ENCODE data around the gene CYP2S1. TPM values are rescaled to one million over a fixed set of nuclear protein-coding genes. Genes with fewer than 3 reads are reported as not detected.

Gene CYP2S1
- total RNA-seq, 1 donor from 2014 or later, result not detected

- no peaks in the 10 kb centered on the region for H3K4me1 Mint-ChIP-seq (ENCODE audit: low read depth)
Observed at GRCh38 chr19:41156207-41156606, 36.8 kb upstream of the CYP2S1 start.

GRCh38 chr19:41159881-41160280 lies 33.1 kb upstream of the CYP2S1 start:
- no peak for TF ChIP-seq CTCF (IDR thresholded peaks at IDR 0.05)

More at GRCh38 chr19:41156207-41156606, 36.8 kb upstream of the CYP2S1 start:
- Mint-ChIP-seq H3K4me3 (ENCODE audit: unreplicated experiment) (no peak overlapping the region), H3K27me3 (ENCODE audit: low read depth) (peaks cover 13% of the 10 kb centered on the region), H3K27ac (ENCODE audit: unreplicated experiment) (no peak overlapping the region), H3K36me3 (ENCODE audit: low read depth) (no peaks in the 10 kb centered on the region), H3K9me3 (ENCODE audit: low read depth) (peaks cover 6% of the 10 kb centered on the region)
- DNase-seq (ENCODE audit: low spot score), result no peak
- peak; percentile 17 for TF ChIP-seq CTCF (IDR thresholded peaks at IDR 0.05)

DNA sequence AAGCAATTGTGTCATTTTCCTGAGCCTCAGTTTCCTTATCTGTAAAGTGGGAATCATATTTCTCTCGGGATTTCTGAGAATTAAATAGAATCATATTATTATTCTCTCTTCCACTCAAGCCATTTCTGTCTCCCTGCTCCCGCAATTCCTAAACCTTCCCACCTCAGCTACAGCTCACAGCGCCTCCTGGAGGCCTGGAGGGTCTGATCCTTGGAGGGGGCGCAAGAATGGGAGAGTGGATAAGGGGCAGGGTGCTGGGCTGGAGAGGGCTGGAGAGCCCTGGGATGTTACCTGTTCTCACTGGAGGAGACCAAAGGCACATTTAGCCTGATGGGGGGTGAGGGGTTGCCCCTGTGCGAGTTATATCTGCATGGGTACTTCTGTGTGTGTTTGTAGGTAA lies 31.1 kb upstream of the CYP2S1 start:
- Mint-ChIP-seq H3K9me3 (ENCODE audit: low read depth) (peaks cover 3% of the 10 kb centered on the region), H3K36me3 (ENCODE audit: low read depth) (no peaks in the 10 kb centered on the region), H3K27ac (ENCODE audit: unreplicated experiment) (no peak overlapping the region), H3K4me1 (ENCODE audit: low read depth) (no peaks in the 10 kb centered on the region), H3K4me3 (ENCODE audit: unreplicated experiment) (no peak overlapping the region), H3K27me3 (ENCODE audit: low read depth) (no peaks in the 10 kb centered on the region)
- no peak for DNase-seq (ENCODE audit: low spot score)
- TF ChIP-seq CTCF (IDR thresholded peaks at IDR 0.05), result peak; percentile 41

More at GRCh38 chr19:41159881-41160280, 33.1 kb upstream of the CYP2S1 start:
- Mint-ChIP-seq H3K27me3 (ENCODE audit: low read depth) (peaks cover 5% of the 10 kb centered on the region), H3K27ac (ENCODE audit: unreplicated experiment) (no peak overlapping the region), H3K4me1 (ENCODE audit: low read depth) (no peaks in the 10 kb centered on the region), H3K36me3 (ENCODE audit: low read depth) (no peaks in the 10 kb centered on the region), H3K9me3 (ENCODE audit: low read depth) (peaks cover 6% of the 10 kb centered on the region), H3K4me3 (ENCODE audit: unreplicated experiment) (no peak overlapping the region)
- no peak for DNase-seq (ENCODE audit: low spot score)

DNA sequence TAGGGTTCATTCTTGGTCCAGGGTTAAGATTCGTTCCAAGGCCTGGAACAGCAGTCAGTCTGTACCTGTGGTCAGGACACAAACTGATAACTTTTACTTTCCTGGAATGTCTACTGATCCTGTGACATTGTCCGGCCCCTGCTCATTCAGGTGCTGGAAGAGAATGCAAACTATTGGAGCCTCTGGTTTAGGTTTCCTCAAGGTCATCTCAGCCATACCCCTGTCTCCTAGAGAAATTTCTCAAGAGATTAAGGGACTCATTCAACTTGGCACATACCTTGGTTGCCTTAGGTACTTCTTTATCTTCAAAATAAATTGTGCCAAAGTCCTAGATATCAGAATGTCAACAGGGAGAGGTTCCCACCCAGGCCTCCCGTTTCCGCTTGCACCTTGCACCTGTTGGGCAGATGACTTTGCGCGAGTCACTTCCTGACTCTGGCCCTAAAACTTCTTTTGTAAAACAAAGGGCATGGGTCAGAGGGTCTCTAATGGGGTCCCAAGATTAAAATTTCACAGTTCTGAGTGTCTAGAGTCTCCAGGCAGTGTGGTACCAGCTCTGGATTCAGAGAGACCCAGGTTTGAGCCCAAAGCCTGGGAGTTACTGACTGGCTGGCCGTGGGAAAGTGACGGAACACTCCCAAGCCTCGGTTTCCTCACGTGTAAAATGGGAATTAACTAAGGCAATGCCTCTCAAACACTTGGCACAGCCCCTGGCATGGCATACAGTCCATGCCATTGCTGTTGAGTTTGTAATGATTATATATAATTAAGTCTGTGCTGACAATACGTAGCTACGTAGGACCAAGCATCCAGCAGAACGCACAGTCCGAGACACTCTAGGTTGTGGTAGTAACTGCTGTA lies 25.8 kb upstream of the CYP2S1 start:
- H3K4me1 Mint-ChIP-seq (ENCODE audit: low read depth), result no peaks in the 10 kb centered on the region

More for the DNA sequence above, 25.8 kb upstream of the CYP2S1 start:
- no peak for TF ChIP-seq CTCF (IDR thresholded peaks at IDR 0.05)
- no peak for DNase-seq (ENCODE audit: low spot score)
- no peaks in the 10 kb centered on the region for H3K36me3 Mint-ChIP-seq (ENCODE audit: low read depth)
- peaks cover 2% of the 10 kb centered on the region for H3K27me3 Mint-ChIP-seq (ENCODE audit: low read depth)
- H3K27ac Mint-ChIP-seq (ENCODE audit: unreplicated experiment), result no peak overlapping the region
- no peaks in the 10 kb centered on the region for H3K9me3 Mint-ChIP-seq (ENCODE audit: low read depth)
- no peak overlapping the region for H3K4me3 Mint-ChIP-seq (ENCODE audit: unreplicated experiment)

All from chondrocyte (in vitro differentiated cells).